Measurements from ENCODE around the gene XRCC4. TPM values are rescaled to one million over a fixed set of nuclear protein-coding genes. Genes with fewer than 3 reads are reported as not detected.
A peak's percentile ranks its signal among the peaks of the same experiment; 100 is the strongest.

The XRCC4 gene
- total and polyA plus RNA-seq, 7 experiments from 2014 or later = 2.9 to 12.2 (median 6.0) TPM

GRCh38 chr5:83363111-83363885 lies 286.0 kb downstream of the XRCC4 start:
- CTCF ChIA-PET = no interaction called here

DNA sequence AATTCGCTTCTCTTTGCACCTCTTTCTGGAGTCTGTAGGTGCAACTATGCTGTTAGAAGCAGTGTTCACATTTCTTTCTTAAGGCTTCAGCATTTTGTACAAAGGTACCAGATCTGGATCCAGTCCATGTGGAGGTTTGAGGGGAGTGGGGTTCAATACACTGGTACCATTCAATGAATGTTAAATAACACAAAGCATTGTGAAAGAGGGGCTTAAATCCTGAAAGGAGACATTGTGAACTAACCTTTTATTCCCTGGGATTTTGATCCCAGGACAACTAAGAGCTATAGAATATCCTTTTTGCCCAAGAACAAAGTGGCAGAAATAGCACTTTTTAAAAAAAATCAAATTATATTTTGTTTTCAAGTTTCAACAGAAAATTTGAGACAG lies 286.5 kb downstream of the XRCC4 start:
- no peak overlapping the region for H3K27ac ChIP-seq (ENCODE audit: low read depth, low read length)
- ATAC-seq (no peak), DNase-seq (no peak)
- Mint-ChIP-seq H3K27ac (no peak overlapping the region), H3K4me3 (no peak overlapping the region), H3K4me1 (no peaks in the 10 kb centered on the region), H3K27me3 (peaks cover 0 to 21% (median 5%) of the 10 kb centered on the region in 5 donors), H3K9me3 (peaks cover 0 to 15% (median 3%) of the 10 kb centered on the region in 11 donors), H3K36me3 (no peaks in the 10 kb centered on the region)
- H3K4me3 ChIP-seq (ENCODE audit: low read length) = no peak overlapping the region
- intact Hi-C loops (cut with micrococcal nuclease) = no loop called here
- no peaks in the 10 kb centered on the region for H3K4me1 ChIP-seq (ENCODE audit: control insufficient read depth in 2 of 2, insufficient read depth in 2 of 2, low read length in 2 of 2)
- peaks cover 0 to 3% (median 0%) of the 10 kb centered on the region in 3 experiments for H3K9me3 ChIP-seq (ENCODE audit: control insufficient read depth in 2 of 3, low read length in 3 of 3)
- CTCF ChIA-PET = no interaction called here
- POLR2A ChIA-PET = no interaction called here
- no peaks in the 10 kb centered on the region for H3K27me3 ChIP-seq (ENCODE audit: control insufficient read depth in 2 of 2, insufficient read depth in 2 of 2, low read length in 2 of 2)
- no peaks in the 10 kb centered on the region for H3K36me3 ChIP-seq (ENCODE audit: control insufficient read depth in 2 of 3, insufficient read depth in 3 of 3, low read length in 3 of 3)

More at GRCh38 chr5:83363111-83363885, 286.0 kb downstream of the XRCC4 start:
- Histone ChIP-seq H3K27me3 (ENCODE audit: control insufficient read depth in 2 of 2, insufficient read depth in 2 of 2, low read length in 2 of 2) (no peaks in the 10 kb centered on the region), H3K9me3 (ENCODE audit: control insufficient read depth in 2 of 3, low read length in 3 of 3) (peaks cover 0 to 3% (median 0%) of the 10 kb centered on the region in 3 experiments), H3K36me3 (ENCODE audit: control insufficient read depth in 2 of 3, insufficient read depth in 3 of 3, low read length in 3 of 3) (no peaks in the 10 kb centered on the region), H3K27ac (ENCODE audit: low read depth, low read length) (no peak overlapping the region), H3K4me1 (ENCODE audit: control insufficient read depth in 2 of 2, insufficient read depth in 2 of 2, low read length in 2 of 2) (no peaks in the 10 kb centered on the region), H3K4me3 (ENCODE audit: low read length) (no peak overlapping the region)
- no peak overlapping the region for H3K4me3 Mint-ChIP-seq
- H3K4me1 Mint-ChIP-seq = no peaks in the 10 kb centered on the region
- peaks cover 0 to 21% (median 5%) of the 10 kb centered on the region in 5 donors for H3K27me3 Mint-ChIP-seq
- DNase-seq = no peak
- no peaks in the 10 kb centered on the region for H3K36me3 Mint-ChIP-seq
- H3K9me3 Mint-ChIP-seq = peaks cover 0 to 15% (median 3%) of the 10 kb centered on the region in 11 donors
- peak; percentile 61 for ATAC-seq
- intact Hi-C loops (cut with micrococcal nuclease) = no loop called here
- POLR2A ChIA-PET = no interaction called here
- no peak overlapping the region for H3K27ac Mint-ChIP-seq

DNA sequence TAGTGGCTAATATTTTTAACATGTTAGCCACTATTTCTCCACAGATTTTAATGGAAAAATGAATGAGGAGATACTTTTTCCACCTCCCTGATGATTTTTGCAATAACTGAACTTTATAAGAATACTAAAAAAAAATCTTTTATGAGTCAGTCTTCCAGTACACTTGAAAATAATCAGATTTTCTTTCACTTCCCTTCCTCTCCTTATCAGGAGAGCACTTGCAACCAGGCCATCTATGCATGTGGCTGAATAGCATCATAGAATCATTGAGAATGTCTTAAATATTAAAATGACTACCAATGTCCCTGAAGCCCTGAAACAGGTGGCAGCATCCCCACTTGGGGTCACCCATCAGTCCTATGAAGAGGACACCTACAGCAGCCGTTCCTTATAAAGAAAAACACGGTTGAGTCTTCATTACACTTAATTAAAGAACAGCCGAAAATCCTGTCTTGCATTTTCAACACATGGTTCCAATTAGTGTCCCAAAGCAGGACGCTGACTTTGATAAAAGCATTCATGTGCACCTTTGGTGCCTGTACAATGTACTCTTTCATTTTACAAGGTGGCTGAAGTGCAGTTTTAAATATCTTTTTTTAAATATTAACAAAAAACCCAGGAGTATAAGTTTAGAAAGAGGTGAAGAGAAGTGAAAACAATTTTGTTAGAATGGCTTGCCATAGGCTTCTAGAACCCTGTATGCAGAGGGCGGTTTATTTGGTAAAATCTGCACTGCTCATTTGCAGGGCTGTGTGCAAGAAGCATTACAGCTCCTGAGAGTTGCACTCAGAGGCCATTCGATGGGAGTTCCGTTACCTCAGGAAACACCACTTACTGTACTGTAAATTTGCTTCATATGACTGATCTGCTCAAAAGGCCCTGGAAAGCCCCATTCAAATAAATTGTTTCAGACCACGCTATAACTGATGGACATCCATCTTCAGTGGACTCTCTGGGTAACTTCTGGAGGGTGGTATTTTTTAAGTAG lies 287.3 kb downstream of the XRCC4 start:
- Mint-ChIP-seq H3K4me1 (no peaks in the 10 kb centered on the region), H3K9me3 (peaks cover 0 to 15% (median 2%) of the 10 kb centered on the region in 11 donors), H3K27ac (no peak overlapping the region), H3K4me3 (no peak overlapping the region), H3K36me3 (no peaks in the 10 kb centered on the region), H3K27me3 (peaks cover 0 to 21% (median 5%) of the 10 kb centered on the region in 5 donors)
- no peak overlapping the region for H3K27ac ChIP-seq (ENCODE audit: low read depth, low read length)
- no peak overlapping the region for H3K4me3 ChIP-seq (ENCODE audit: low read length)
- intact Hi-C loops (cut with micrococcal nuclease) = no loop called here
- POLR2A ChIA-PET = no interaction called here
- H3K9me3 ChIP-seq (ENCODE audit: control insufficient read depth in 2 of 3, low read length in 3 of 3) = peaks cover 0 to 3% (median 0%) of the 10 kb centered on the region in 3 experiments
- DNase-seq (no peak), ATAC-seq (no peak)
- H3K4me1 ChIP-seq (ENCODE audit: control insufficient read depth in 2 of 2, insufficient read depth in 2 of 2, low read length in 2 of 2) = no peaks in the 10 kb centered on the region
- no peaks in the 10 kb centered on the region for H3K36me3 ChIP-seq (ENCODE audit: control insufficient read depth in 2 of 3, insufficient read depth in 3 of 3, low read length in 3 of 3)
- H3K27me3 ChIP-seq (ENCODE audit: control insufficient read depth in 2 of 2, insufficient read depth in 2 of 2, low read length in 2 of 2) = no peaks in the 10 kb centered on the region
- CTCF ChIA-PET = no interaction called here

DNA sequence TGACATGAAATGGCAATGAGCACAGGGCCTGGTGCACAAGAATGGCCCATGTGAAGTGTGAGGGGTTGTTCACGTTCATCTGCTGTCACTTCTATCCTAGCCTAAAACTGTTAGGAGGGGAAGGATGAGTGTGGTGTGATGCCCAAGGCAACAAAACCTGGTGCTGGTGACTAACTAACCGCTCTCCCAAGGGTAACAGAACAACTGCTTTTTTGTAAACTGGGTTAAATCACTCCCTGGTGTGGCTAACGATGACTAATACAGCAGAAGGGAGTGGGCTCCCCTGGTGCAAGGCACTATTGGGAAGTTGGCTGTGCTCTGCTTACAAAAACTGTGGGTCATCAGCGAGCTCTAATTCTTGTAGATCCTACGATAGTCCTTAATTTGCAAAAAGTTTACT lies 291.0 kb downstream of the XRCC4 start:
- intact Hi-C loops (cut with micrococcal nuclease) = no loop called here
- ATAC-seq = peak; percentile 89
- CTCF ChIA-PET = interaction anchor here (0.6 kb wide), 1 partner anchor 12 kb away, joined by 6 read pairs; no protein-coding TSS in a partner anchor

DNA sequence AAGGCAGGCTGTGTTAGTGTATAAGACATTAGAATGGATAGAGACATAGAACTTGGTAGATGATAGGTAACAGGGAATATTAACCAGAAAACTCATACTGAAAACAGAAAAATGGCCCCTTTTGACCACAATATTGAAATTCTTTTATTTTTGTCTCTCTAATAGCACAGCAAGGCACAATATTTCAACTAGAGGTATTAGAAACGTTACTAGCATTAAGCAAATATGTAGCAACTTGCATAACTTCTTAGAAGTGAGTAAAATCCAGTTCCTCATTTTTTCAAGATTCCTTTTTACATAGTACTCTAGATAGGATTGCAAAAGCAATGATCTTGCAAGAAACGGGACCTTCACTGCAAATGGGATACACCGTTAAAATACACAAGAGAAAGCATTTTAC lies 291.5 kb downstream of the XRCC4 start:
- H3K4me3 ChIP-seq (ENCODE audit: low read length) = no peak overlapping the region
- peaks cover 0 to 6% (median 0%) of the 10 kb centered on the region in 11 donors for H3K9me3 Mint-ChIP-seq
- no peaks in the 10 kb centered on the region for H3K9me3 ChIP-seq (ENCODE audit: control insufficient read depth in 2 of 3, low read length in 3 of 3)
- no peaks in the 10 kb centered on the region for H3K4me1 ChIP-seq (ENCODE audit: control insufficient read depth in 2 of 2, insufficient read depth in 2 of 2, low read length in 2 of 2)
- H3K27ac ChIP-seq (ENCODE audit: low read depth, low read length) = no peak overlapping the region
- no peaks in the 10 kb centered on the region for H3K27me3 ChIP-seq (ENCODE audit: control insufficient read depth in 2 of 2, insufficient read depth in 2 of 2, low read length in 2 of 2)
- no peaks in the 10 kb centered on the region for H3K4me1 Mint-ChIP-seq
- no peaks in the 10 kb centered on the region for H3K36me3 ChIP-seq (ENCODE audit: control insufficient read depth in 2 of 3, insufficient read depth in 3 of 3, low read length in 3 of 3)
- ChIA-PET POLR2A (no interaction called here), CTCF (no interaction called here)
- ATAC-seq (peak; percentile 56), DNase-seq (no peak)
- H3K36me3 Mint-ChIP-seq = no peaks in the 10 kb centered on the region
- H3K4me3 Mint-ChIP-seq = no peak overlapping the region
- H3K27ac Mint-ChIP-seq = no peak overlapping the region
- intact Hi-C loops (cut with micrococcal nuclease) = no loop called here
- H3K27me3 Mint-ChIP-seq = peaks cover 0 to 25% (median 5%) of the 10 kb centered on the region in 5 donors

More for the DNA sequence above, 291.0 kb downstream of the XRCC4 start:
- no peaks in the 10 kb centered on the region for H3K4me1 ChIP-seq (ENCODE audit: control insufficient read depth in 2 of 2, insufficient read depth in 2 of 2, low read length in 2 of 2)
- H3K4me3 Mint-ChIP-seq = no peak overlapping the region
- H3K4me3 ChIP-seq (ENCODE audit: low read length) = no peak overlapping the region
- no peak for DNase-seq
- H3K27ac ChIP-seq (ENCODE audit: low read depth, low read length) = no peak overlapping the region
- H3K9me3 Mint-ChIP-seq = peaks cover 0 to 6% (median 0%) of the 10 kb centered on the region in 11 donors
- no peaks in the 10 kb centered on the region for H3K9me3 ChIP-seq (ENCODE audit: control insufficient read depth in 2 of 3, low read length in 3 of 3)
- no peaks in the 10 kb centered on the region for H3K36me3 ChIP-seq (ENCODE audit: control insufficient read depth in 2 of 3, insufficient read depth in 3 of 3, low read length in 3 of 3)
- no peaks in the 10 kb centered on the region for H3K4me1 Mint-ChIP-seq
- no peaks in the 10 kb centered on the region for H3K36me3 Mint-ChIP-seq
- H3K27me3 Mint-ChIP-seq = peaks cover 0 to 28% (median 7%) of the 10 kb centered on the region in 5 donors
- no peak overlapping the region for H3K27ac Mint-ChIP-seq
- no peaks in the 10 kb centered on the region for H3K27me3 ChIP-seq (ENCODE audit: control insufficient read depth in 2 of 2, insufficient read depth in 2 of 2, low read length in 2 of 2)
- POLR2A ChIA-PET = no interaction called here

- Mint-ChIP-seq H3K27me3 (peaks cover 0 to 20% (median 4%) of the 10 kb centered on the region in 5 donors), H3K4me3 (no peak overlapping the region), H3K9me3 (peaks cover 0 to 6% (median 0%) of the 10 kb centered on the region in 11 donors), H3K4me1 (no peaks in the 10 kb centered on the region), H3K36me3 (no peaks in the 10 kb centered on the region), H3K27ac (no peak overlapping the region)
- intact Hi-C loops (cut with micrococcal nuclease) = no loop called here
- DNase-seq = no peak
- no peak for ATAC-seq
- no peaks in the 10 kb centered on the region for H3K4me1 ChIP-seq (ENCODE audit: control insufficient read depth in 2 of 2, insufficient read depth in 2 of 2, low read length in 2 of 2)
- no peak overlapping the region for H3K27ac ChIP-seq (ENCODE audit: low read depth, low read length)
- no peak overlapping the region for H3K4me3 ChIP-seq (ENCODE audit: low read length)
- POLR2A ChIA-PET = interaction anchor here (0.5 kb wide), 1 partner anchor 10 kb away, joined by 3 read pairs; no protein-coding TSS in a partner anchor
- no peaks in the 10 kb centered on the region for H3K27me3 ChIP-seq (ENCODE audit: control insufficient read depth in 2 of 2, insufficient read depth in 2 of 2, low read length in 2 of 2)
- H3K9me3 ChIP-seq (ENCODE audit: control insufficient read depth in 2 of 3, low read length in 3 of 3) = no peaks in the 10 kb centered on the region
- CTCF ChIA-PET = no interaction called here
- no peaks in the 10 kb centered on the region for H3K36me3 ChIP-seq (ENCODE audit: control insufficient read depth in 2 of 3, insufficient read depth in 3 of 3, low read length in 3 of 3)
Observed at GRCh38 chr5:83370957-83371356, 293.6 kb downstream of the XRCC4 start.
